Activated T-cell treated with anti-CD3 and anti-CD28 coated beads, Interleukin-2, amount 50 U/mL, for 4 hours (primary cell): ENCODE results near the gene SKIC8. TPM values are rescaled to one million over a fixed set of nuclear protein-coding genes. Genes with fewer than 3 reads are reported as not detected.

ENCODE experiments used
- ATAC-seq, 2 donors: fragments of 200-7000 bp; cut with Tn5 transposase; one replicate each; pipeline ENCODE4 v1.10.0; 2021
- DNase-seq: peaks from one replicate; pipeline ENCODE4 v3.0.0-alpha.2; 2020
- H3K27me3 Mint-ChIP-seq: one replicate; pipeline ENCODE4 v1.8.0; 2021; ENCODE audit warnings: low read depth, mixed read lengths
- H3K36me3 Mint-ChIP-seq: one replicate; pipeline ENCODE4 v1.8.0; 2022; ENCODE audit warnings: mixed read lengths; ENCODE audit not compliant: insufficient read depth
- H3K4me1 Mint-ChIP-seq: one replicate; pipeline ENCODE4 v1.8.0; 2021; ENCODE audit warnings: low read depth, mixed read lengths
- H3K4me3 Mint-ChIP-seq: one replicate; pipeline ENCODE4 v1.8.0; 2021; ENCODE audit warnings: mild to moderate bottlenecking, moderate library complexity, mixed read lengths
- H3K9me3 Mint-ChIP-seq: one replicate; pipeline ENCODE4 v1.8.0; 2021; ENCODE audit warnings: mixed read lengths
- total RNA-seq, 3 donors: library from RNA; stranded (reverse); gene quantifications; one replicate each; pipeline ENCODE4 v1.2.1, GENCODE V29; 2021

SKIC8 gene
- total RNA-seq, 3 donors from 2014 or later: 52.8 to 54.5 (median 53.6) TPM

- H3K4me1 Mint-ChIP-seq: peaks cover 2% of the 10 kb centered on the region
- H3K9me3 Mint-ChIP-seq: no peaks in the 10 kb centered on the region
- no peaks in the 10 kb centered on the region for H3K36me3 Mint-ChIP-seq
- no peak overlapping the region for H3K4me3 Mint-ChIP-seq
- DNase-seq (no peak), ATAC-seq (no peak)
- no peaks in the 10 kb centered on the region for H3K27me3 Mint-ChIP-seq
Measured at GRCh38 chr15:78243491-78243941, 55.9 kb downstream of the SKIC8 start.

GRCh38 chr15:78243058-78243457 lies 56.4 kb downstream of the SKIC8 start:
- DNase-seq (no peak), ATAC-seq (no peak)
- H3K9me3 Mint-ChIP-seq: no peaks in the 10 kb centered on the region
- H3K27me3 Mint-ChIP-seq: no peaks in the 10 kb centered on the region
- H3K4me3 Mint-ChIP-seq: no peak overlapping the region
- no peaks in the 10 kb centered on the region for H3K36me3 Mint-ChIP-seq
- H3K4me1 Mint-ChIP-seq: peaks cover 2% of the 10 kb centered on the region

GRCh38 chr15:78242128-78242527 lies 57.3 kb downstream of the SKIC8 start:
- no peaks in the 10 kb centered on the region for H3K9me3 Mint-ChIP-seq
- ATAC-seq: no peak
- H3K4me1 Mint-ChIP-seq: peaks cover 2% of the 10 kb centered on the region
- DNase-seq: no peak
- no peaks in the 10 kb centered on the region for H3K36me3 Mint-ChIP-seq
- no peak overlapping the region for H3K4me3 Mint-ChIP-seq
- no peaks in the 10 kb centered on the region for H3K27me3 Mint-ChIP-seq

GRCh38 chr15:78241017-78241416 lies 58.4 kb downstream of the SKIC8 start:
- peak; percentile 82 for DNase-seq
- H3K27me3 Mint-ChIP-seq: no peaks in the 10 kb centered on the region
- H3K4me3 Mint-ChIP-seq: no peak overlapping the region
- H3K36me3 Mint-ChIP-seq: no peaks in the 10 kb centered on the region
- H3K4me1 Mint-ChIP-seq: peaks cover 2% of the 10 kb centered on the region
- peak; percentile 90 to 91 for ATAC-seq
- no peaks in the 10 kb centered on the region for H3K9me3 Mint-ChIP-seq

GRCh38 chr15:78239811-78240210 lies 59.6 kb downstream of the SKIC8 start:
- Mint-ChIP-seq H3K4me1 (peaks cover 2% of the 10 kb centered on the region), H3K36me3 (no peaks in the 10 kb centered on the region), H3K27me3 (peaks cover under 1% of the 10 kb centered on the region), H3K4me3 (no peak overlapping the region), H3K9me3 (no peaks in the 10 kb centered on the region)
- DNase-seq (no peak), ATAC-seq (no peak)

- Mint-ChIP-seq H3K4me1 (peaks cover 2% of the 10 kb centered on the region), H3K4me3 (no peak overlapping the region), H3K36me3 (no peaks in the 10 kb centered on the region), H3K9me3 (no peaks in the 10 kb centered on the region), H3K27me3 (peaks cover 6% of the 10 kb centered on the region)
- DNase-seq (no peak), ATAC-seq (no peak)
Measured at GRCh38 chr15:78237146-78237545, 62.3 kb downstream of the SKIC8 start.

- H3K27me3 Mint-ChIP-seq: peaks cover 6% of the 10 kb centered on the region
- H3K4me1 Mint-ChIP-seq: peaks cover 2% of the 10 kb centered on the region
- H3K4me3 Mint-ChIP-seq: no peak overlapping the region
- no peaks in the 10 kb centered on the region for H3K36me3 Mint-ChIP-seq
- no peak for DNase-seq
- no peak for ATAC-seq
- no peaks in the 10 kb centered on the region for H3K9me3 Mint-ChIP-seq
Measured at GRCh38 chr15:78236491-78236890, 62.9 kb downstream of the SKIC8 start.

GRCh38 chr15:78234515-78235040 lies 64.8 kb downstream of the SKIC8 start, which contains the start of gene ACSBG1:
TSS of gene ACSBG1 (minus strand) at chr15:78234565. CDS start at chr15:78234501, 64 bp downstream.
- H3K9me3 Mint-ChIP-seq: no peaks in the 10 kb centered on the region

GRCh38 chr15:78233496-78233895 lies 65.9 kb downstream of the SKIC8 start:
- no peak for ATAC-seq
- Mint-ChIP-seq H3K4me3 (no peak overlapping the region), H3K4me1 (no peaks in the 10 kb centered on the region)

More at GRCh38 chr15:78234515-78235040, 64.8 kb downstream of the SKIC8 start, which contains the start of gene ACSBG1:
- Mint-ChIP-seq H3K27me3 (peaks cover 6% of the 10 kb centered on the region), H3K36me3 (no peaks in the 10 kb centered on the region), H3K4me3 (no peak within 1 kb of the TSS), H3K4me1 (no peaks in the 10 kb centered on the region)
- ATAC-seq (no peak), DNase-seq (no peak)

More at GRCh38 chr15:78233496-78233895, 65.9 kb downstream of the SKIC8 start:
- Mint-ChIP-seq H3K27me3 (peaks cover 6% of the 10 kb centered on the region), H3K9me3 (no peaks in the 10 kb centered on the region), H3K36me3 (no peaks in the 10 kb centered on the region)
- DNase-seq: no peak

Other genes with a start within 250 kb of the SKIC8 start
- 10 to 100 TPM; 22.8 to 24.9 (median 24.0) TPM for gene TBC1D2B, start 221.9 kb downstream of the SKIC8 start, total RNA-seq
- gene SH2D7, start 207.0 kb downstream of the SKIC8 start, total RNA-seq: not detected
- gene CIB2, start 168.2 kb downstream of the SKIC8 start, total RNA-seq: 1 to 10 TPM; 1.3 to 2.0 (median 1.3) TPM
- gene IDH3A, start 150.2 kb downstream of the SKIC8 start, total RNA-seq: 100 to 1,000 TPM; 169 to 210 (median 187) TPM
- not detected for gene ACSBG1, start 65.0 kb downstream of the SKIC8 start, total RNA-seq
- gene DNAJA4, start 35.0 kb downstream of the SKIC8 start, total RNA-seq: 10 to 100 TPM; 39.0 to 42.2 (median 42.0) TPM
- not detected for gene CRABP1, start 40.7 kb upstream of the SKIC8 start, total RNA-seq
- 10 to 100 TPM; 56.1 to 72.7 (median 64.1) TPM for gene IREB2, start 138.6 kb upstream of the SKIC8 start, total RNA-seq
- gene HYKK, start 208.0 kb upstream of the SKIC8 start, total RNA-seq: 1 to 10 TPM in 1 of 3 donors, under 1 TPM in 2; 0.58 to 1.2 (median 0.76) TPM
- 100 to 1,000 TPM; 284 to 302 (median 293) TPM for gene PSMA4, start 240.8 kb upstream of the SKIC8 start, total RNA-seq